ENCODE data around the gene EFCAB6.

EFCAB6 gene

GRCh38 chr22:43744700-43745410, 67.2 kb downstream of the EFCAB6 start:
- DNase-seq (ENCODE audit: low spot score): no peak

GRCh38 chr22:43743929-43744643, 68.0 kb downstream of the EFCAB6 start:
- DNase-seq (ENCODE audit: low spot score): no peak

- DNase-seq (ENCODE audit: low spot score): no peak
Measured at GRCh38 chr22:43743131-43743530, 69.0 kb downstream of the EFCAB6 start.

GRCh38 chr22:43742154-43742950, 69.8 kb downstream of the EFCAB6 start:
- no peak for DNase-seq (ENCODE audit: low spot score)

DNA sequence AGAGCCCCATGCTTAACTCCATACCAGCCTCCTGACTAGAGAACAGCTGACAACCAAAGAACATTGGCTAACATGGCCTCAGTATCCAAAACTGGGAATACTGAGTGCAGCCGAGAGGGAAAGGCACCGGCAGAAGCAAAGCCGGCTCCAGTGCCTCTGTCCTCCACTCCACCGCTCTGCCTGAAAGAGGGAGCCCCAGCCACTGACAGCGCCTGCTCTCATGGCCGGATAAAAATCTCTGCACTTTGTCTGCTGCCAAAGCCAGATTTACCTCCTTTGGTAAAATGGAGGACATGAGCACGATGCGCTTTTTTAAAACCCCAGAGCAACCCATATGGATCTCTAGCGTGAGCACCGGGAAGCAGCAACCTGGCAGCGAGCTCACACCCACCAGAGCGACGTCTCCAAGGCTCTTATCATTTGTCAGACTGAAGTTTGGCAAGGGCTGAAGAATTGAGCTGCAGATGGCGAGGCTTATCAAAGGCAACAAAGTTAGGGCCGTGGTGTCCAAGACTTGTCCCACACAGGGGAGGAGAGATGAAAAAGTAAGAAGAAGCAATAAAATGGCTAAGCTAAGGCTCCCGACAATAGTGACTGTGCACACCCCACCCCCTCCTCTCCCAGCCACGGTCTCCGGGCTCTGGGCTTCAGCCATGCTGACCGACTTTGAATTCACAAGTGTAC, 71.4 kb downstream of the EFCAB6 start:
- no peak for DNase-seq (ENCODE audit: low spot score)

GRCh38 chr22:43739851-43740379, 72.2 kb downstream of the EFCAB6 start:
- DNase-seq (ENCODE audit: low spot score): no peak

- no peak for DNase-seq (ENCODE audit: low spot score)
Measured at GRCh38 chr22:43737150-43737828, 74.8 kb downstream of the EFCAB6 start.

GRCh38 chr22:43736651-43737050, 75.5 kb downstream of the EFCAB6 start:
- no peak for DNase-seq (ENCODE audit: low spot score)

GRCh38 chr22:43734370-43735150, 77.5 kb downstream of the EFCAB6 start:
- no peak for DNase-seq (ENCODE audit: low spot score)

- DNase-seq (ENCODE audit: low spot score): no peak
Measured at GRCh38 chr22:43733138-43733537, 79.0 kb downstream of the EFCAB6 start.

DNA sequence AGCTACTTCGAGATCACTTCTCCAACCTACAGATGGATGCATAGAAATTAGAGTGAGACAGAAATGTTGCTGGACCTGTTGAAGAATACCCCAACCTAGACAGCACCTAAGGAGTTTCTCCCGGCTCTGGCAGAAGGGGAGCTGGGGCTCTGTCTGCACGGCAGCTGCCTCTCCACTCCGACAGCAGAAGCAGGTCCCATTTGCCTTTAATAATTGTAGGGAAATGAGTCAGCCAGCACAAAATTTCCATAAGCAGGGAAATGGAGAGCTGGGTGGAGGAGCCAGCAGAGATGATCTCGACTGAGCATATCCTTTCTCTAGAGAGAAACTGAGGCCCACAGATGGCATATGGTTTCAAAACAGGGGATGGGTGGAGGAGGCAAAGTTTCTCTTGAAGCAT, 80.1 kb downstream of the EFCAB6 start:
- no peak for DNase-seq (ENCODE audit: low spot score)

- DNase-seq (ENCODE audit: low spot score): no peak
Measured at GRCh38 chr22:43726964-43727543, 85.1 kb downstream of the EFCAB6 start.

GRCh38 chr22:43726322-43726721, 85.8 kb downstream of the EFCAB6 start:
- no peak for DNase-seq (ENCODE audit: low spot score)

DNA sequence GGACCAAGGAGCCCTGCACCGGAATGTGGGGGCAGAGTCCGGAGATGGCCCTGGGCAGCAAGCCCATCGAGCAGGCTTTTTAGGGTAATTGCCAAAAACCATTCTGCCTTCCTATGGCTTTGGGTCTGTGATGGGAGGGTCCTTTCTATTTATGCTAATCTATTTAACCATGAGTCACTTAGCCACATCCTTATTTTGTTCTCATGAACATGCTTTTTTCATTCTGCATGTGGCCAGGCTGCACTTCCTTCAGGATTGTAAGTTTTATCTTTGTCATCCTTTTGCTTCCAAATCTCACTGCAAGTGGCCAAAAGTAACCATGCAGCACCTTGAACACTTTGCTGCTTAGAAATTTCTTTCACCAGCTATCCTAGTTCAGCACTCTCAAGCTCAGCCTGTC, 88.3 kb downstream of the EFCAB6 start:
- DNase-seq (ENCODE audit: low spot score): no peak

- DNase-seq (ENCODE audit: low spot score): no peak
Measured at GRCh38 chr22:43722444-43722843, 89.7 kb downstream of the EFCAB6 start.

DNA sequence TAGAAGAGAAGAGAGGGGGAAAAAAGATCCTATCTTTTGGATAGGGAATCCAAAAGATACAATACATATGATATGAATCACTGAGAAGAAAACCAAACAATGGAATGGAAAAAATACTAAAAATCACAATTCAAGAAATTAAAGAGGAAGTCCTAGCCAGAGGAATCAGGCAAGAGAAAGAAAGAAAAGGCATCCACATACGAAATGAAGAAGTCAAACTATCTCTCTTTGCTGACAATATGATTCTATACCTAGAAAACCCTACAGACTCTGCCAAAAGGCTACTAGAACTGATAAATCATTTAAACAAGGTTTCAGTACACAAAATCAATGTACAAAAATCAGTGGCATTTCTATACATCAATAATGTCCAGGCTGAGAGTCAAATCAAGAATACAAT, 91.4 kb downstream of the EFCAB6 start:
- DNase-seq (ENCODE audit: low spot score): no peak

- DNase-seq (ENCODE audit: low spot score): no peak
Measured at GRCh38 chr22:43714104-43714503, 98.0 kb downstream of the EFCAB6 start.

- DNase-seq (ENCODE audit: low spot score): no peak
Measured at GRCh38 chr22:43711681-43712080, 100.4 kb downstream of the EFCAB6 start.

GRCh38 chr22:43707648-43708047, 104.5 kb downstream of the EFCAB6 start:
- no peak for DNase-seq (ENCODE audit: low spot score)

All from CD4-positive, alpha-beta T cell treated with Interleukin-2 at 100 ng/mL for 4 hours (primary cell).